GM13976 (cell line): Measurements from ENCODE around the gene SIX2.

Source experiments
- DNase-seq: peaks from one replicate; pipeline ENCODE4 v3.0.0; 2012; ENCODE audit warnings: low spot score
- CTCF ChIP-seq: IDR thresholded peaks from 2 replicates; pipeline ENCODE4 v1.5.1; 2012; ENCODE audit warnings: borderline replicate concordance, mild to moderate bottlenecking; ENCODE audit not compliant: insufficient read depth; ENCODE audit errors: extremely low read depth, missing control alignments, control extremely low read depth
- in situ Hi-C: fragments of 300-500 bp; cut with MboI; formaldehyde crosslinking; loops from one replicate; pipeline ENCODE4 v1.12.0; 2022; ENCODE audit warnings: low sequenced_read_pairs, mixed read lengths, inconsistent platforms; ENCODE audit not compliant: unreplicated experiment

Gene SIX2

GRCh38 chr2:44970846-44971450 is 38.3 kb downstream of the SIX2 start:
- in situ Hi-C loops, result loop anchor here (25.0 kb wide), 1 partner anchor 934 kb away; no protein-coding TSS in a partner anchor
- DNase-seq, result no peak
- TF ChIP-seq CTCF, result no peak

DNA sequence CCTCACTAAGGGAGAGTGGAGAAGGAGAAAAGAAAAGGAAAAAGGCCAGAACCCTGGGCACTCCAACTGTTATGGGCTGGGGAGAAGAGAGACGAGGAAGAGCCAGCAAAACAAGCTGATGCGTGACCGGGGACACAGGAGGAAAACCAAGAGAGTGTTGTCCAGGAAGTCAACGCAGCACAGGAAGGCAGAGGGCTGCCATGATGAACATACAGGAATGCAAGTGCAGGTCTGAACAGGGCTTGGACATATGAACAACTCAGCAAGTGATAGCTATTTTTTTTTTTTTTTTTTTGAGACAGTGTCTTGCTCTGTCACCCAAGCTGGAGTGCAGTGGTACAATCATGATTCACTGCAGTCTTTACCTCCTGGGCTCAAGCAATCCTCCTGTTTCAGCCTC is 39.3 kb downstream of the SIX2 start:
- in situ Hi-C loops, result loop anchor here (25.0 kb wide), 1 partner anchor 933 kb away; no protein-coding TSS in a partner anchor
- no peak for DNase-seq
- no peak for TF ChIP-seq CTCF

DNA sequence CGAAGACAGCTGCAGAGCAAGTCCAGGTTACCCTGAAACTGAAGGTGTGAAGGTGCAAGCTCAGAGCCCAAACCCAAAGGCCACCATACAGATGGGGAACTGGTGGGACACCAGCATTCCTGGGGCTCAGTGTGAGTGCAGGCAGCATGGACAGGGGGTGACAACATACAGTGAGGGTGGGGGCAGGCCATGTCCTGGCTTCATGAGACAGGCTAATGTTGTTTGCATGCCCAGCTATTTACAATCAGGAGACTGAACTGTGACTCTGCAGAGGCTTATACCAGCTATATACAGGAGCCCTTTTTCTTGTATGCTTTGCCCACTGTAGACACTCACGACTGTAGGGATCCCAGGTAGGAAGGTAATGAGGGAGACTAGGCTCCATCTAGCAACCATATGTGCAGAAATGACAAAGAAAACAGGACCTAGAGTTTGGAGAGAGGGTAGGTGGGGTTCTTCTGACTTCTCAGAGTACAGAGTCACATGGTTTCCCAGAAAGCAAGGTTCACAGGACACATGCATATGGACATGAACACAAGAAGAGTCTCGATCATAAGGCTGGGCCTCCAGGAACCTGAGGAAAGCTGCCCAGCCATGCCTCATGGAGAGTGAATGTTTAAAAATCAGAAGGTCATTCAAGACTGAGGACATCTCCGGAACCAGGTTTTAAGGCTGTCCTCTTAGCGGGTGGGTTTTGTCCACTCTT is 41.4 kb downstream of the SIX2 start:
- TF ChIP-seq CTCF, result no peak
- DNase-seq, result no peak
- in situ Hi-C loops, result loop anchor here (25.0 kb wide), 1 partner anchor 931 kb away; no protein-coding TSS in a partner anchor

DNA sequence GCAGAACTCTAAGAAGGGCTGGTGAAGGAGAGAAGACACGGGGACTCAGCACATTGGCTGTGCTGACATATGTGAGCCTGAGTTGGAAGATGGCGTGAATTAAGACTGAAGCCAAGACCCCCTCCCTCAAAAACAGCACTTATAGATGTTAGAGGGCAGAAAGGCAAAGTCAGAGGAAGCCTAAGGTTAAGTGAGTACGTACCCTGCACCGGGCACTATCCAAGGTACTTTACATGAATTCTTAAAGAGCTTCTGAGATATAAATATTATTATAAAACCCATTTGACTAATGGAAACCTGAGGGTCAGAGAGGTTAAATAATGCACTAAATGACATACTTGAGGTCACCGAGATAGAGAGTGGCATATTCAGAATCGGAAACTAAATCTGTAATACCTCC is 42.2 kb downstream of the SIX2 start:
- TF ChIP-seq CTCF, result no peak
- in situ Hi-C loops, result loop anchor here (25.0 kb wide), 1 partner anchor 930 kb away; no protein-coding TSS in a partner anchor
- no peak for DNase-seq

GRCh38 chr2:44965684-44966083 is 43.6 kb downstream of the SIX2 start:
- in situ Hi-C loops, result loop anchor here (25.0 kb wide), 1 partner anchor 928 kb away; no protein-coding TSS in a partner anchor
- DNase-seq, result no peak
- no peak for TF ChIP-seq CTCF

- no peak for TF ChIP-seq CTCF
- in situ Hi-C loops, result loop anchor here (25.0 kb wide), 1 partner anchor 927 kb away; no protein-coding TSS in a partner anchor
- no peak for DNase-seq
Observed at GRCh38 chr2:44964752-44965236, 44.5 kb downstream of the SIX2 start.
